ENCODE measurements around the gene AP3B1. TPM values are rescaled to one million over a fixed set of nuclear protein-coding genes. Genes with fewer than 3 reads are reported as not detected.

The AP3B1 gene
- total RNA-seq, 2 donors from 2014 or later: 50.4 to 52.6 TPM

- no peak overlapping the region for H3K4me3 ChIP-seq
- ATAC-seq (ENCODE audit: insufficient number of reproducible peaks, low FRiP score, low read depth) (no peak), DNase-seq (ENCODE audit: low spot score) (no peak)
- TF ChIP-seq CTCF (IDR thresholded peaks at IDR 0.05): no peak
- H3K9me3 ChIP-seq: no peaks in the 10 kb centered on the region
- H3K36me3 ChIP-seq: no peaks in the 10 kb centered on the region
- H3K4me1 ChIP-seq (ENCODE audit: control insufficient read depth in 1 of 2, low read depth in 2 of 2): peaks cover 10 to 50% of the 10 kb centered on the region in 2 donors
- no peak overlapping the region for H3K27ac ChIP-seq
- H3K27me3 ChIP-seq (replicated peaks; ENCODE audit: insufficient read depth): no peaks in the 10 kb centered on the region
Observed at GRCh38 chr5:78289911-78290310, 4.6 kb downstream of the AP3B1 start.

- Histone ChIP-seq H3K27me3 (replicated peaks; ENCODE audit: insufficient read depth) (no peaks in the 10 kb centered on the region), H3K4me3 (no peak overlapping the region), H3K9me3 (no peaks in the 10 kb centered on the region), H3K27ac (no peak overlapping the region), H3K36me3 (no peaks in the 10 kb centered on the region), H3K4me1 (ENCODE audit: control insufficient read depth in 1 of 2, low read depth in 2 of 2) (peaks cover 7 to 44% of the 10 kb centered on the region in 2 donors)
- no peak for TF ChIP-seq CTCF (IDR thresholded peaks at IDR 0.05)
- ATAC-seq (ENCODE audit: insufficient number of reproducible peaks, low FRiP score, low read depth) (no peak), DNase-seq (ENCODE audit: low spot score) (no peak)
Observed at GRCh38 chr5:78288246-78288645, 6.3 kb downstream of the AP3B1 start.

- Histone ChIP-seq H3K36me3 (no peaks in the 10 kb centered on the region), H3K27ac (no peak overlapping the region), H3K4me1 (ENCODE audit: control insufficient read depth in 1 of 2, low read depth in 2 of 2) (peaks cover 6 to 40% of the 10 kb centered on the region in 2 donors), H3K27me3 (replicated peaks; ENCODE audit: insufficient read depth) (no peaks in the 10 kb centered on the region), H3K4me3 (no peak overlapping the region), H3K9me3 (no peaks in the 10 kb centered on the region)
- ATAC-seq (ENCODE audit: insufficient number of reproducible peaks, low FRiP score, low read depth): peak; percentile 64
- TF ChIP-seq CTCF (IDR thresholded peaks at IDR 0.05): no peak
- DNase-seq (ENCODE audit: low spot score): no peak
Observed at GRCh38 chr5:78287833-78288232, 6.7 kb downstream of the AP3B1 start.

- Histone ChIP-seq H3K9me3 (no peaks in the 10 kb centered on the region), H3K4me3 (no peak overlapping the region), H3K4me1 (ENCODE audit: control insufficient read depth in 1 of 2, low read depth in 2 of 2) (peaks cover 6 to 34% of the 10 kb centered on the region in 2 donors), H3K27me3 (replicated peaks; ENCODE audit: insufficient read depth) (no peaks in the 10 kb centered on the region), H3K36me3 (no peaks in the 10 kb centered on the region), H3K27ac (no peak overlapping the region)
- no peak for ATAC-seq (ENCODE audit: insufficient number of reproducible peaks, low FRiP score, low read depth)
- no peak for TF ChIP-seq CTCF (IDR thresholded peaks at IDR 0.05)
- DNase-seq (ENCODE audit: low spot score): no peak
Observed at GRCh38 chr5:78287169-78287568, 7.3 kb downstream of the AP3B1 start.

- Histone ChIP-seq H3K27ac (no peak overlapping the region), H3K9me3 (no peaks in the 10 kb centered on the region), H3K4me1 (ENCODE audit: control insufficient read depth in 1 of 2, low read depth in 2 of 2) (peaks cover 6 to 25% of the 10 kb centered on the region in 2 donors), H3K4me3 (no peak overlapping the region), H3K27me3 (replicated peaks; ENCODE audit: insufficient read depth) (no peaks in the 10 kb centered on the region), H3K36me3 (no peaks in the 10 kb centered on the region)
- DNase-seq (ENCODE audit: low spot score): no peak
- TF ChIP-seq CTCF (IDR thresholded peaks at IDR 0.05): no peak
- no peak for ATAC-seq (ENCODE audit: insufficient number of reproducible peaks, low FRiP score, low read depth)
Observed at GRCh38 chr5:78286290-78286689, 8.2 kb downstream of the AP3B1 start.

All from thoracic aorta (tissue), 2 donors.